ENCODE measurements around the gene CPNE7.

CPNE7 gene
- total RNA-seq = 6.5 to 8.5 reads per million in 2 experiments

DNA sequence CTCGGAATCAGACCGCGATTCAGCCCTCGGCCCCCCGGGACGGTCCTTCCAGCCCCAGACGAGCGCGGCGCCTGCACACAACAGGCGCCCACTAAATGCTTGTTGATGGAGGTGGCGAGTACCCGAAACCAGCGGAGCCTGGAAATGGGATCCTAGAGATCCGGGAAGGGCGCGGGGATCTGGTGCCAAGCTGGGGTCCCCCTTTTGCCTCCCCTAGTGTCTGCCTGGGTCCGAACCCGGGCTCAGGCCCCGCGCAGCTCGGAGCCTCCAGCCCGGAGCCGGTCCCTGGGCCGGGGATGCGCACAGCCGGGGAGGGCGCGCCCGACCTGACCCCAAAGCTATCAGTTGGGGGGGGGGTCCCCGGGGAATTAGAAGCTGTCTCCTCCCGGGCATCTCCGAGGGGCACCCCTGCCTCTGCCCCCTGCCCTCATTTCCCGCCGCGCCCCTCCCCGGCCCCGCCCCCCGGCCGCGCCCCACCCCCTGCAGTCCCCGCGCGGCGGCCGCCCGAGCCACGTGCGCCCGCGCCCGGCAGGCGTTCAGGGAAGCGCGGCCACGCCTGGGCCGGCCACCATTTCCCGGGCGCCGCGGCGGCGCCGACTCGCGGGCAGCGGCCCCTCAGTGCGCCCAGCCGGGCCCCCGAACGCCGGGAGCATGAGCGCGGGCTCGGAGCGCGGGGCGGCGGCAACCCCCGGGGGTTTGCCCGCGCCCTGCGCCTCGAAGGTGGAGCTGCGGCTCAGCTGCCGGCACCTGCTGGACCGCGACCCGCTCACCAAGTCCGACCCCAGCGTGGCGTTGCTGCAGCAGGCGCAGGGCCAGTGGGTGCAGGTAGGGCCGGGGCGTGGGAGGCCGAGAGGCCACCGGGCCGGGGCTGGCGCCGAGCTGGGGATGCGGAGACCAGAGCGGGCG, at the start of gene CPNE7:
TSS of gene CPNE7 (plus strand) at position 512 of the 906 bp plus-strand sequence. CDS start at position 652, 140 bp downstream.
- DNase-seq (ENCODE audit: low read depth) = no peak

- no peak for DNase-seq (ENCODE audit: low read depth)
Observed at GRCh38 chr16:89529097-89529496, 46.5 kb upstream of the CPNE7 start.

GRCh38 chr16:89530401-89531381, 44.9 kb upstream of the CPNE7 start:
- no peak for DNase-seq (ENCODE audit: low read depth)

GRCh38 chr16:89531821-89532526, 43.6 kb upstream of the CPNE7 start:
- DNase-seq (ENCODE audit: low read depth) = no peak

- peak; percentile 17 for DNase-seq (ENCODE audit: low read depth)
Observed at GRCh38 chr16:89534252-89534756, 41.3 kb upstream of the CPNE7 start.

DNA sequence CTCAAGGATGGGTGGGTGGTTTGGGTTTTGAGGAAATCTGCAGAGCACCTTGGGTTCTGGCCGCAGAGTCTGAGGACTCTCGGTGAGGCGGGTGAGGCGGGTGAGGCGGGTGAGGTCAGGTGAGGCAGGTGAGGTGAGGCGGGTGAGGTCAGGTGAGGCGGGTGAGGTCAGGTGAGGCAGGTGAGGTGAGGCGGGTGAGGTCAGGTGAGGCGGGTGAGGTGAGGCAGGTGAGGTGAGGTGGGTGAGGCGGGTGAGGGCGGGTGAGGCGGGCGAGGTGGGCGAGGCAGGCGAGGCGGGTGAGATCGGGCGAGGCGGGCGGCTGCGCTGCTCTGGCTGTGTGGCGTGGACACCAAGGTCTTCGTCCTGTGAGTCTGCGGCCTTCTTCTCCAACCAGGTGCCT, 39.2 kb upstream of the CPNE7 start:
- DNase-seq (ENCODE audit: low read depth) = no peak

DNA sequence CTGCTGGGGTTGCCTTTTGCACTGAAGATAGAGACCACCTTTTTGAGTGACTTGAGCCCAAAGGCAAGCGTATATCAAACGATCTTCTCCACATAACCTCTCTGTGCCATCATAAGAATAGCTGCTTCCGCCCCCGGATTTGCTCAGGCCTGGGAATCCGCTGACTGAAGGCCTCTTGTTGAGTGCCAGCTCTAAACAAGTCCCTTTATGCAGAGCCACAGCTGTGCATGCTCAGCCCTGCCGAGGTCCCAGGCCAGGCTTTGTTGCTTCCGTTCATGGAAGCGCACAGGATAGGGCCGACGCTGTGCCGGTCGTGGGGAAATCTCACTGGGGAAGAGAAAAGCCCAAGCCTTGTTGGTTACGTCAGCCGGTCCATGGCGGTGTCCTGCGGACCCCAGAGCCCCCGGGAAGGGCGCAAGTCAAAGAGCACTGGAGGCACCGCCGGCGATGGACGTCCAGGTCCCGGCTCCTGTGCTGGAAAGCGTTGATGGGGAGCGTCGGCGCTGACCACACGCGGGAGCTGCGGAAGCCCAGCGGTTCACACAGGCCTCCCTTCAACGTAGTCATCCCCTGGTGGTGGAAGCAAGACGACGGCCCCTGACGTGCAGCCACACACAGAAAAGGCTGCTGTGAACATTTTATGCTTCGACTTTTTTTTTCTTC, 38.5 kb upstream of the CPNE7 start:
- no peak for DNase-seq (ENCODE audit: low read depth)

DNA sequence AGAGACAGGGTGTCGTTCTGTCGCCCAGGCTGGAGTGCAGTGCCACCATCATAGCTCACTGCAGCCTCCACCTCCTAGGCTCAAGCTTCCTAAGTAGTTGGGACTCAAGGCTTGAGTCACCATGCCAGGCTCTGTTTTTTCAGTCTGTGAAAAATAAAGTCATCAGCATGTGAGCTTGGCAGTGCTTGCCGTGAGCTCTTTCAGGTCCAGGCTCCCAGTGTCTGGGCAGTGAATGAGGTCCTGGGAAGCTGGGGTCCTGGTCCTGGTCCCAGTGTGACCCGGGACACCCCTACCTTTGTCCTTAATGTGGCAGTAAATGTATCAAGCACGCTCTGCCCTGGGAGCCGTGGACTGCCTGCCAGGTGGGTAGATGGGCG, 38.0 kb upstream of the CPNE7 start:
- DNase-seq (ENCODE audit: low read depth) = no peak

DNA sequence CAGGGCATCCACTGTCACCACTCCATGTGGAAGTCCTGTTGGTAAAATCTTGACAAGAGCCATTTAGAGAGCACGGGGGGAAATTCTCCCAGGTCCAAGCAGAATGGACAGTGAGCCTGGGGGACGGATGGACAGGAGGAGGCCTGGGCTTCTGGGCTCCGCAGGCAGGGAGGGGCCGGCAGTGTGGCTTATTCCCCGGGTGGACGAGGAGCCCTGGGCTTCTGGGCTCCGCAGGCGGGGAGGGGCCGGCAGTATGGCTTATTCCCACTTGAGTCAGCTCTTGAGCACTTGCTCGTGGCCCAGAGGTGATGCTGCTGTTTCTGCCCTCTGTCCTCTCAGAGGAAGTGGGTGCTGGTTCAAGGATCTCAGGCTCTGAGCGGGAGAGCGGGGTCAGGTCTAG, 37.3 kb upstream of the CPNE7 start:
- no peak for DNase-seq (ENCODE audit: low read depth)

GRCh38 chr16:89540557-89540956, 35.0 kb upstream of the CPNE7 start:
- no peak for DNase-seq (ENCODE audit: low read depth)

- no peak for DNase-seq (ENCODE audit: low read depth)
Observed at GRCh38 chr16:89541792-89542191, 33.8 kb upstream of the CPNE7 start.

- no peak for DNase-seq (ENCODE audit: low read depth)
Observed at GRCh38 chr16:89544113-89544512, 31.4 kb upstream of the CPNE7 start.

DNA sequence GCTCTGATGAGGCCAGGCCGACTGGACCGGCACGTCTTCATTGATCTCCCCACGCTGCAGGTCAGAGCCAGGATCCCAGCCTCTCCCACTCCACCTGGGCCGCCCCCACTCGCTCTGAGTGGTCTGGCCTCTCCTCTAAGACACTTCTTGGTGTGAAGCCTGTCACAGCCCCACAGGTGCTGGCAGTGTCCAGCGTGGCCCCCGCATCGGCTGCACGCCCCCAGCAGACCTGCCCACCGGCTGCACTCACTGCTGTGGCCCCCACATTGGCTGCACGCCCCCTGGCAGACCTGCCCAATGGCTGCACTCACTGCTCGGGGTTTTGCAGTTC, 30.9 kb upstream of the CPNE7 start:
- no peak for DNase-seq (ENCODE audit: low read depth)

GRCh38 chr16:89545044-89545830, 30.3 kb upstream of the CPNE7 start:
- no peak for DNase-seq (ENCODE audit: low read depth)

DNA sequence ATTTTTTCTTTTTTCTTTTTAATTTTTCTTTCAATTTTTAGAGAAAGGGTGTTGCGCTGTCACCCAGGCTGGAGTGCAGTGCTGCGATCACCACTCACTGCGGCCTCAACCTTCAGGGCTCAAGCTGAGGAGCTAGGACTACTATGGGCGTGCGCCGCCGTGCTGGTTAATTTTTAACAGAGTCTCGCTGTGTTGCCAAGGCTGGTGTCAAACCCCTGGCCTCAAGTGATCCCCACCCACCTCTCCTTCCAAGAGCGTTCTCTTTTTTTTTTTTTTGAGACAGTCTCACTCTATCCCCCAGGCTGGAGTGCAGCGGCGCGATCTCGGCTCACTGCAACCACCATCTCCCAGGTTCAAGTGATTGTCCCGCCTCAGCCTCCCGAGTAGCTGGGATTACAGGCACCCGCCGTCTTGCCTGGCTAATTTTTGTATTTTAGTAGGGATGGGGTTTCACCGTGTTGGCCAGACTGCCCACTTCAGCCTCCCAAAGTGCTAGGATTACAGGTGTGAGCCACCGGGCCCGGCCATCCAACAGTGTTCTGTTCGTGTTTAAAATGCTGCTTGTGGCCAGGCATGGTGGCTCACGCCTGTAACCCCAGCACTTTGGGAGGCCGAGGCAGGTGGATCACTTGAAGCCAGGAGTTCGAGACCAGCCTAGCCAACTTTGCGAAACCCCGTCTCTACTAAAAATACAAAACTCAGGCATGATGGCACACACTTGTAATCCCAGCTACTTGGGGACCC, 29.6 kb upstream of the CPNE7 start:
- DNase-seq (ENCODE audit: low read depth) = no peak

GRCh38 chr16:89546781-89547180, 28.8 kb upstream of the CPNE7 start:
- no peak for DNase-seq (ENCODE audit: low read depth)

DNA sequence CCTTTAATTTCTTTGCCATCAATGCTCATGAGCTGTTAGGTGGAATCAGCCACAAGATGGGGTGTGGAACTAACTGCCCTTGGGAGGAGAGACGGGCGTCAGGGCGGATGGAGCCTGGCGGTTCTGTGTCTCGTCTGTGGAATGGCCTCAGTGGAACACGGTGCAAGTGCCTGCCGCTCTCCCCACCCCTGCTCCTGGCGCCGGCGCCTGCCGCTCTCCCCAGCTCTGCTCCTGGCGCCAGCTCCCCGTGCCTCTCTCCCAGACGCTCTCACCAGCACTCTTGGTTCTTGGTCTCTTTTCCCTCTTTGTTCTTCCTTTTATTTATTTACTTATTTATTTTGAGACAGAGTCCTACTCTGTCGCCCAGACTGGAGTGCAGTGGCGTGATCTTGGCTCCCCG, 28.3 kb upstream of the CPNE7 start:
- DNase-seq (ENCODE audit: low read depth) = no peak

DNA sequence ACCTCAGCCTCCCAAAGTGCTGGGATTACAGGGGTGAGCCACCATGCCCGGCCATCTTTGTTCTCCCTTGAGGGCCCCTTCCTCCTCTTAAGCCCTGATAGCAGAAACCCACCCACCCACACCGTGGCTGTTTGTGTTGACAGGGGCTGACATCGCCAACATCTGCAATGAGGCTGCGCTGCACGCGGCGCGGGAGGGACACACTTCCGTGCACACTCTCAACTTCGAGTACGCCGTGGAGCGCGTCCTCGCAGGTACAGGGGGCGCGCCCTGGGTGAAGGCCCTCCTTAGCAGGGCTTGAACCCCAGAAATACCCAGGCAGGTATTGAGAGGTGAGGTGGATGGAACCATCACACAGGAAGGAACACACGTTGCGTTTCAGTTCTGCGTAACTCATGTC, 27.7 kb upstream of the CPNE7 start:
- DNase-seq (ENCODE audit: low read depth) = no peak

DNA sequence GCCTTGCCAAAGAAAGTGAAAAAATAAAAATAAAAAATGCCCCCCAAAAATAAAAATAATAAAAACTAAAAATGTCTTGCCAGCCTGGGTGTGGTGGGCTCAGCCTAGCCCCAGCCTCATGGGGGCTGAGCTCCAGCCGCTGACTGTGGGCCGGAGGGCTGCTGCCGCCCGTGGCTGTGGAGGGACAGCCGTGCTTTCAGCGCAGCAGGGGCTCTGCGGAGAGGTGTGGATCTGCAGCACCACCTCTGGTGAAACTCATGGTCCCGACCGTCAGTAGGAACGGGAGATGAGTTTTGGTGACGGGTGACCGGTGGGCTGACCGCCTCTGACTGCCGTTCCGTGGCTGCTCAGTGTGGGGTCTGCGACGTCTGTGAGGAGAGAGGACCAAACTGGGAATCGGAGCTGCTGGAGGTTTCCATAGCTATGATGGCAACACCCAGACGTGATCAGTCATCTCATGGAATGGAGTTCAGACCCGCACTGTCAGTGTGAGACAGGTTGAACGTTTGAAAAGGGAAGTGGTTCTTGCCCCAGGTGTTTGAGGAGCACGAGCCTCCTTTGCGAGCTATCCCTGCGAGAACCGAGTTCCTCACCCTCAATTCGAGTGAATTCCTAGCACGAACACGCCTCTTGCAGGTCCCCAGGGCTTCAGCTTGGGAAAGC, 27.1 kb upstream of the CPNE7 start:
- DNase-seq (ENCODE audit: low read depth) = no peak

All from T follicular helper cell (primary cell).